K562 (cell line): ENCODE data around the gene COG7. TPM values are rescaled to one million over a fixed set of nuclear protein-coding genes. Genes with fewer than 3 reads are reported as not detected.

ENCODE experiments used
- ATAC-seq: fragments of 200-7000 bp; cut with Tn5 transposase; 3 replicates; pipeline ENCODE4 v1.9.1; 2020; ENCODE audit warnings: moderate library complexity
- BruUV-seq: library from RNA; stranded (reverse); fragments of 400-500 nt; replicated peaks from 2 replicates; lab custom pipeline; 2021; lab: Mats Ljungman, UMichigan
- CTCF ChIA-PET: fragments of 300-600 bp; formaldehyde crosslinking; extraction: SDS; loops from one replicate; lab custom pipeline; 2021; ENCODE audit warnings: low intra/inter-chr PET ratio; lab: Yijun Ruan, JAX
- POLR2A ChIA-PET: fragments of 300-600, 350-650 bp; sonication (Branson Sonifier 250); formaldehyde crosslinking; extraction: SDS; loops from one replicate; lab custom pipeline; 2021; ENCODE audit warnings: antibody characterized with exemption, inconsistent platforms; lab: Yijun Ruan, JAX
- DNase-seq, 4 experiments: peaks; one replicate each; pipeline versions ENCODE4 v3.0.0 to v3.0.0-alpha.2; 2011 to 2018; ENCODE audit warnings: low spot score in 3 of 4, mixed read lengths in 3 of 4; ENCODE audit errors: extremely low read depth in 1 of 4
- FAIRE-seq: peaks from 2 replicates; lab custom pipeline; 2011; peaks lifted over from hg19 to GRCh38; lab: Jason Lieb, UNC
- H2AFZ ChIP-seq: 2 replicates; pipeline ENCODE4 v1.6.0; 2011; ENCODE audit warnings: low read depth, low read length, control low read depth, inconsistent platforms
- H3K27ac ChIP-seq: fragments of 200-600 bp; 3 replicates; pipeline ENCODE4 v1.8.0; 2011; ENCODE audit warnings: low read depth, mild to moderate bottlenecking, control low read depth, inconsistent platforms, low read length, moderate library complexity, mixed read lengths; ENCODE audit errors: extremely low read depth
- H3K27me3 ChIP-seq, 2 experiments: fragments of 300-600 bp in 1 of 2; 2 replicates in 1 of 2; 3 replicates in 1 of 2; pipeline versions ENCODE4 v1.6.0 to v1.8.0; 2011; ENCODE audit warnings: inconsistent platforms in 2 of 2, low read length in 2 of 2, mild to moderate bottlenecking in 1 of 2, mixed read lengths in 1 of 2, moderate library complexity in 1 of 2; ENCODE audit not compliant: control insufficient read depth in 2 of 2, insufficient read depth in 2 of 2
- H3K36me3 ChIP-seq: fragments of 300-600 bp; 3 replicates; pipeline ENCODE4 v1.8.0; 2011; ENCODE audit warnings: mild to moderate bottlenecking, low read length, inconsistent platforms; ENCODE audit not compliant: control insufficient read depth, insufficient read depth
- H3K4me1 ChIP-seq, 2 experiments: fragments of 200-600 bp in 1 of 2; replicated peaks in 1 of 2; 2 replicates in 1 of 2; 3 replicates in 1 of 2; pipeline versions ENCODE4 v1.5.1 to v1.8.0; 2011; ENCODE audit warnings: inconsistent platforms in 2 of 2, low read length in 2 of 2, mild to moderate bottlenecking in 1 of 2, mixed read lengths in 1 of 2, moderate library complexity in 1 of 2; ENCODE audit not compliant: control insufficient read depth in 2 of 2, insufficient read depth in 2 of 2
- H3K4me2 ChIP-seq: 2 replicates; pipeline ENCODE4 v1.6.1; 2011; ENCODE audit warnings: low read length, control low read depth, inconsistent platforms, mixed read lengths; ENCODE audit not compliant: insufficient read depth
- H3K4me3 ChIP-seq: fragments of 200-600 bp; sonication (generic), shearing (Covaris generic); 2 replicates; pipeline ENCODE4 v1.5.1; 2016; ENCODE audit warnings: control low read depth, inconsistent platforms
- H3K79me2 ChIP-seq: fragments of 200-600 bp; 3 replicates; pipeline ENCODE4 v1.8.0; 2011; ENCODE audit warnings: low read length, inconsistent platforms; ENCODE audit not compliant: control insufficient read depth, insufficient read depth
- H3K9ac ChIP-seq, 2 experiments: 2 replicates each; pipeline versions ENCODE4 v1.6.0 to v1.6.1; 2011; ENCODE audit warnings: low read depth in 2 of 2, low read length in 2 of 2, control low read depth in 1 of 2, inconsistent platforms in 1 of 2, mild to moderate bottlenecking in 1 of 2, mixed read lengths in 1 of 2; ENCODE audit not compliant: insufficient read depth in 1 of 2
- H3K9me1 ChIP-seq: one replicate; pipeline ENCODE4 v1.6.0; 2011; ENCODE audit warnings: inconsistent platforms, mild to moderate bottlenecking, low read length, moderate library complexity; ENCODE audit not compliant: control insufficient read depth, insufficient read depth
- H3K9me3 ChIP-seq: replicated peaks from 2 replicates; pipeline ENCODE4 v1.5.1; 2011; ENCODE audit warnings: low read depth, low read length, inconsistent platforms; ENCODE audit not compliant: control insufficient read depth, insufficient read depth
- H4K20me1 ChIP-seq: replicated peaks from 2 replicates; pipeline ENCODE4 v1.6.1; 2011; ENCODE audit warnings: low read length, inconsistent platforms, mixed read lengths; ENCODE audit not compliant: control insufficient read depth, insufficient read depth
- EGR1 ChIP-seq: fragments of 450-650 bp; conservative IDR thresholded peaks from 2 replicates; pipeline ENCODE4 v1.6.1; 2017; ENCODE audit warnings: mild to moderate bottlenecking
- SOX6 ChIP-seq: fragments of 450-650 bp; IDR thresholded peaks from 2 replicates; pipeline ENCODE4 v1.6.1; 2014; ENCODE audit warnings: mild to moderate bottlenecking
- TEAD1 ChIP-seq, 2 experiments: fragments of 450-650 bp in 1 of 2; sonication (generic) in 1 of 2; formaldehyde crosslinking; IDR thresholded peaks; 2 replicates each; pipeline versions ENCODE4 v1.4.0 to v1.8.0; 2020 to 2022; ENCODE audit warnings: mild to moderate bottlenecking in 2 of 2, missing genetic modification reagents in 1 of 2
- WGBS: fragments of 100-300 bp; shearing (Covaris generic); methylation state at CpG from one replicate; pipeline ENCODE4 v1.1.6; 2016; ENCODE audit warnings: low coverage, mixed read lengths; ENCODE audit not compliant: insufficient coverage; ENCODE audit errors: missing lambda C conversion rate; 5-methylcytosine and 5-hydroxymethylcytosine counted together
- in situ Hi-C: fragments of 300-500 bp; cut with MboI; formaldehyde crosslinking; loops from 4 replicates; pipeline ENCODE4 v1.15.0; 2018; ENCODE audit warnings: inconsistent platforms, mixed read lengths
- intact Hi-C: fragments of 100-400 bp; cut with micrococcal nuclease; formaldehyde crosslinking; loops from 2 replicates; pipeline ENCODE4 v1.14.2; 2022
- polyA plus RNA-seq, 8 experiments: library from polyadenylated mRNA; depleted of rRNA in 4 of 8; stranded (reverse) in 5 of 8; unstranded in 3 of 8; fragments of >200 nt; fragmentation: Nextera tagmentation in 2 of 8; fragmentation: Illumina TruSeq in 1 of 8; extraction: Ambion mirVana in 2 of 8; extraction: Trizol in 1 of 8; gene quantifications; 2 replicates each; pipeline versions ENCODE4 v1.2.1 to v1.2.3, GENCODE V29; 2011 to 2014; ENCODE audit warnings: inconsistent platforms in 1 of 8, missing spikeins in 1 of 8
- total RNA-seq, 7 experiments: library from RNA; depleted of rRNA in 6 of 7; stranded (reverse); fragments of >200 nt in 6 of 7; fragmentation: Illumina TruSeq in 2 of 7; extraction: Trizol in 2 of 7; gene quantifications; 2 replicates each; pipeline versions ENCODE4 v1.2.1 to v1.2.3, GENCODE V29; 2011 to 2021; ENCODE audit warnings: low replicate concordance in 1 of 7

The COG7 gene
- total and polyA plus RNA-seq, 9 of the 15 experiments (the other 6 are each of a cell fraction or from before 2014, with no cell fraction given) = 3.8 to 17.6 (median 13.4) TPM

GRCh38 chr16:23378921-23379320 lies 74.1 kb downstream of the COG7 start:
- ATAC-seq = no peak
- no peak for DNase-seq
- Histone ChIP-seq H3K27me3 (peaks cover 4 to 56% of the 10 kb centered on the region in 2 experiments; a peak in 4 of 5 replicates), H2AFZ (no peak overlapping the region), H3K9me3 (no peaks in the 10 kb centered on the region), H3K9ac (no peak overlapping the region), H3K4me2 (no peak overlapping the region), H3K36me3 (no peaks in the 10 kb centered on the region), H4K20me1 (peaks cover 6% of the 10 kb centered on the region), H3K9me1 (no peaks in the 10 kb centered on the region), H3K27ac (no peak overlapping the region), H3K4me1 (peaks cover 0 to 5% of the 10 kb centered on the region in 2 experiments; a peak in 2 of 5 replicates), H3K4me3 (no peak overlapping the region), H3K79me2 (no peaks in the 10 kb centered on the region)
- in situ Hi-C loops (no loop called here), intact Hi-C loops (no loop called here)
- ChIA-PET POLR2A (interaction anchor here (0.6 kb wide), 1 partner anchor 9 kb away, joined by 3 read pairs; no protein-coding TSS in a partner anchor), CTCF (no interaction called here)
- BruUV-seq = no TSS peak
- WGBS = 0% methylated on average over 5 of the region's 5 CpGs
- FAIRE-seq = no peak
- peak; percentile 94 for TF ChIP-seq EGR1
- TF ChIP-seq TEAD1 (CRISPR knock-in tag; IDR thresholded peaks at IDR 0.05) = no peak

GRCh38 chr16:23378256-23378655 lies 74.7 kb downstream of the COG7 start:
- WGBS = 2% methylated on average over 7 of the region's 8 CpGs
- in situ Hi-C loops (no loop called here), intact Hi-C loops (no loop called here)
- Histone ChIP-seq H3K4me3 (no peak overlapping the region), H4K20me1 (peaks cover 9% of the 10 kb centered on the region; the same call in 1 of the 2 replicates), H3K4me2 (no peak overlapping the region), H3K9ac (no peak overlapping the region), H3K9me3 (no peaks in the 10 kb centered on the region), H3K9me1 (no peaks in the 10 kb centered on the region), H3K79me2 (no peaks in the 10 kb centered on the region), H3K27me3 (peaks cover 4 to 56% of the 10 kb centered on the region in 2 experiments; a peak in 4 of 5 replicates), H3K27ac (no peak overlapping the region), H3K4me1 (peaks cover 0 to 5% of the 10 kb centered on the region in 2 experiments; a peak in 2 of 5 replicates), H3K36me3 (no peaks in the 10 kb centered on the region), H2AFZ (no peak overlapping the region)
- no peak for FAIRE-seq
- no TSS peak for BruUV-seq
- no peak for TF ChIP-seq SOX6
- POLR2A ChIA-PET = interaction anchor here (0.9 kb wide), 1 partner anchor 69 kb away, joined by 3 read pairs; no protein-coding TSS in a partner anchor
- DNase-seq = no peak
- CTCF ChIA-PET = no interaction called here
- ATAC-seq = no peak
